NCI-H2227 (cell line): Measurements from ENCODE around the gene ITGB8.

Experiments
- DNase-seq: peaks from one replicate; lab custom pipeline; 2025; ENCODE audit not compliant: unreplicated experiment; lab: John Stamatoyannopoulos, UW

ITGB8 gene

DNA sequence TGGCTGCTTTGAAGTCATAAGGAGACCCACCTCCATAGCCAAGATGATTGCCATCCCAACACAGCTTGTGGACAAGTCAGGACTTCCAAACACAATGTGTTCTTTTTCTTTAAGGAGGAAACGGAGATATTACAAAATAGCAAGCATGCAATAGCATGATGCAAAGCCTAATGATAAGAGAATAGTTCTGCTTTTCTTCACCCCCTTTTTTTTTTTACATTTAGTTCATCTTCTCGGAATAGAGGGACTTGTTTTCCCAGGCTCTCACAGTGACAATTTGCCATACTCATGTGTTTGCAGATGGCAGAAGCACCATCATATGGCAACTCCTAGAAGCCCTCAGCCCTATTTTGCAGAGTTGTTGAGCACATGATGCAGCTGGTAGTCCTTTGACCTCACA is 119.8 kb downstream of the ITGB8 start:
- DNase-seq = no peak

DNA sequence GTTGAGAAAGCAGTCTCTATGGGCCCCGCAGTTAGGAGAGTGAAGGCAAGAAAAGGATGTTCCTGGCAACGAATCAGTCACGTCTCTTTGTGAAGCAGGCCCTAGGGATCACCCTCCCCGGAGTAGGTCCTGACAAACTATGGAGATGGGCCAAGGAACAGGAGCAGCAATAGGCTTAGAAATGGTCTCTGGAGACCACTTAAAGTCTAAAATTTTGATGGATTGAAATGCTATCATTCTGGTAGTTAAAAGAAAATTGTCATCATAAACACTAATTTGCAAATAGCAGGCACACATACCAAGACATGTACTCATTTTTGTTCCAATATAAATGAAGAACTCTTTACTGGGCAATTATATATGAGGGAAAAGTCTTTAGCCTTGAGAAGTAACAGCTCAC is 123.5 kb downstream of the ITGB8 start:
- no peak for DNase-seq

DNA sequence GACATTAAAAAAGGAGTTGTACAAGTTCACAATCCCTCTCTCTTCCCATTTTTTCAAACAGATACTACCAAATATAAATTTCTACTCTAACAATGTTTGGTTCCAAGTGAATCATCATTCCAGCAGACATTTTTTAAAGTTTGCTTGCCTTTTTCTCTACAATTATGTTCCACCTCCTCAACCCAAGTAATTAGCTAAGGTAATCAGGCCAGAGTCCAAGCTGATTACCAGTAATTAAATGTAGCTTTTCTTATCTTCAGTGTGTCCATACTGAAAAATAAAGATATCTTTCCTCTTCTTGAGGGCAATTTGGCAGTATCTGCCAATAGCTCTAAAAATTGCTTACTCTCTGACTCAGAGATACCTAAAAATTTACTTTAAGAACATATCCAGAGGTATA is 126.0 kb downstream of the ITGB8 start:
- DNase-seq = no peak

DNA sequence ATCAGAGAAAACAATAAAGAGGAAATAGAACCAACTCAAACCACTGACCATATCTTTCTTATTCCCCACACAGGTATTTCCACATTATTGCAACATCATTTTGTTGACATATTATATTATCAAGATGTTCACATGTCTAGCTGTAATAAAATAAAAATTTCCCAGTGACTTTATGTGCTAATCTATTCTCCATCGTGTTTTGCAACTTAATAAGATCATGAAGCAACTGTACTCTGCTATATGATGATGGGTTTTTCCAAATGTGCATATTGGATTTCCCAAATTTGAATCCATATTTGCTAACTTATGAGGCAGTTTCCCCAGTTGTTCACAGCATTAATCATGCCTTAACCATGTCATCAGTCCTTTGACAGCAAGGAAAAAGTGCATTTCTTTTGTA is 127.8 kb downstream of the ITGB8 start:
- no peak for DNase-seq

DNA sequence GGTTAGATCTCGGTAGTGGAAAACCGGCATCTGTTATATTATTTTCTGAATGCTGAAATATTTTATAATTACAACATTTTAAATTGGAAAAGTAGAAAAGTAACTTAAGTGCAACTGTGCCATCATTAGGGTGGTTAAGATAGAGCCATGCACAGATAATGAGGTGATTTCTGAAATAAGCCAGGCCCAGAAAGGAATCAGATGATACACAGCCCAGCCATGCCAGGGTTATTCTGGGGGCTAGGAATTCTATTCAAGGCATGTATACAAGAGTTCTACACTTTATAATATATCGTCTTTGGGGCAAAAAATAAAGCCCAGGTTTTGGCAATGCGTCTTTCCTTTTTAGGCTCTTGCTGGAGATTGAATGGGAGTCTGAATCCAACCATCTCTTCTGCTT is 128.7 kb downstream of the ITGB8 start:
- no peak for DNase-seq

DNA sequence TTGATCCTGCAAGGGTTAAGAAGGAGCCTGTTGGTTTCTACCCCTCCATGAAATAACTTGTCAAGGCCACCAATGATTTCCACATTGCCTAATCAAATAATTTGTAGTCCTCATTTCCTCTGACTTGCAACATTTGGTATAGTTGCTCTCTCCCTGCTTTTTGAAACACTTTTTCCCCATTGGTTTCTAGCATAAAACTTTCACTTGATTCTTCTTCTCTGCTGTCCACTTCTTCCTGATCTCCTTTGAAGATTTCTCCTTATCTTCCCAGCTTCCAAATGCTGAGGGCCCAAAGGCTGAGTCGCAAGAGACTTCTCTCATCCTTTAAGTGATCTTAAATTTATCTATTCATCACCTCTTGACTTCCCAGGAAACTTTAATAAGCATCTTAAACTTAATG is 134.2 kb downstream of the ITGB8 start:
- DNase-seq = no peak
